HG02973 (cell line): ENCODE data around the gene SYN1.
"Not testable (repeated sequence)": the region's sequence is repeated elsewhere in the genome, so short reads cannot be mapped to it uniquely, and the experiment has no call there.

Source experiments
- ATAC-seq: cut with Tn5 transposase; IDR thresholded peaks from one replicate; pipeline ENCODE4 v1.9.1; 2021; ENCODE audit warnings: moderate library complexity; ENCODE audit not compliant: unreplicated experiment

SYN1 gene

DNA sequence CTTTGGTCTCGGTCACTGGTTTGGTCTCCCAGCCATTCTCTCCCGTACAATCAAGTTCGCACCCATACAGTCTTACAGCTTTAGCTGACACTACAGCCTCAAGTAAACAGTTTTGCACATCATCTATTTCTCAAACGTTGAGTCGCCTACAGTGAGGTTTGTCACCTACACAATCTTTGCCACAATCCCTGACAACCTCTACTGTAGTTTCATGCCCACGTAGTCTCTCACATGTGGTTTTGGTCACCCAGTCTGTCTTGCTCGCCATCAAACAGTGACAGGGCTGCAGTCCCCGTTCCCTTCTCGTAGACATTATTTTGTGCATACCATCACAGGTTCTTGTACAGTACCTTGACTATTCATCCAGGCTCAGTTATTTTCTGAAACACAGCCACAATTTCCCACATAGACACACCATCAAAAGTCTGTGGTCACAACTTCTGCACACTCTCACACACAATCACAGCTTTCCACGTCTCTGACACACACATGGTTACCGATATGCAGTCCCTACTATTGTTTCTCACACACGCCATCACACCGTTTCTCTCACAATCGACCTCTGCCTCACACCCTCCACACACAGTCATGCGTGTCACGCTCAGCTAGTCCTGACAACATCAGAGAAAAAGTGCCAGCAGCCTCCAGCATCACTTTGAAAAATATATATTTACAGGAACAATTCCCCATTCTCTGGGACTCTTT, 15.4 kb upstream of the SYN1 start:
- ATAC-seq, result no peak

DNA sequence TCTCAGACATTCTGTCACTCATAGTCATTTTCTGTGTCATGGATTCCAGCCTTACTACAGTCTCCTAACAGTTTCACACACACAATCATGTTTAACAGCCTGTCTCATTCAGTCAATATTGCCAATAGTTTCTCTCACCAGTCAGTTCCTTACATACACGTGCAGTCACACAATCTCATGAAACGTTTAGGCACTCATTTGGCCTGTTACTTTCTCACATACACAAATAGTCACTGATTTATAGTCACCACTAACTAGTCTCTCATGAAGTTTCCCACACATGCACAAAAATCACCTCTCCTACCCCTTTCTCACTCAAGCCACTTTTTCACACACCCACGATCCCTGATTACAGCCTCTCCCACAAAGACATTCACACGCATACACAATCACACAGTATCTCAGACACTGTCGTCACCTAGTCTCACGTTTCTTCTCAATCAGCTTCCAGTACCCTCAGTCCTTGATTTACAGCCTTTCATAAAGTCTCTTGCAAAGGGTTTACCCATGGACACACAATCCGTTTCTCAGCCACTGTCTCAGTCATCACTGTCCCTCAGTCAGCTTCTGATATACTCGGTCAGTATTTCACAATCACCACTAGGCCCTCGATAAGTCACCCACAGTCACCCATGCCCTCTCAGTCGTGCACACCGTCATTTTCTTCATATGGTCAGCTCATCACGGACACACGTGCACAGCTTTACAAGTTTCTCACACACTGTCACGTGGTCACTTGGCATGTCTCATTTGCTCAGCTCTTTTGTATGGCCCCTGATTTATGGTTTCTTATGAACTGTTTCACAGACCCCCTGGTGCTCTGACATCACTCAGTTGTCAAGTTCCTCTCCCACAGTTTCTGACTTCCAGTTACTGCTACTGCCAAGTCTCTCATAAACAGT, 14.3 kb upstream of the SYN1 start:
- no peak for ATAC-seq

DNA sequence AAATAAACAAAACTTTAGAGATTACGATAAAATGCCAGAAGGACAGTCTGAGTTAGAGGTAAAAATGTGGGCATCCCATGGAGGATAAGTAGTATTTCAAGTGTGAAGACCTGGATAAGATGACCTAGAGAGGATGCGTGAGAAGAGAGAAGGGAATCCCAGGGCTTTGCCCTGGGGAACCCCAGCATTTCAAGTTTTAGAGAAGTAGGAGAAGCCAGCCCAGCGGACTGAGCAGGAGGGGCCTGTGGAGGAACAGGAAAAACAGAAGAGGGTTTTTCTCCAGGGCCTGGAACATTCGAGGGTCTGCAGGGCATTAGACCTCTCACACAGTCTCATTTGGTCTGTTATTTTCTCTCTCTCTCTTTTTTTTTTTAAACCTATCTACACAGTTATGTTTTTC, 13.0 kb upstream of the SYN1 start:
- ATAC-seq, result no peak

DNA sequence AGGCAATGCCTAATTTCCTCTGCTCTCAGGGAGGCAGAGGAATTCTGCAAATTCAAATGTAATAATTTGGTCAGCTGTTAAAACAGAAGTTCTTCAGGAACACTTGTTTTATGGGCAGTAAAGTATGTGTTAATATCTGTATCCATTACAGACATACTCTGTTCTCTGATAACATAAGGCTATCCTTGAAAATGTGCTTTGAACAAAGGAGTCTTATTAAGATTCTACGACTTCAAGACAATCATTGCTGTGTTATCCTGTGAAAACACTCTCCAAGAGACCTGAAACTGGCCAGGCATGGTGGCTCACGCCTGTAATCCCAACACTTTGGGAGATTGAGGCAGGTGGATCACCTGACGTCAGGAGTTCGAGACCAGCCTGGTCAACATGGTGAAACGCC, 12.0 kb upstream of the SYN1 start:
- ATAC-seq, result no peak

DNA sequence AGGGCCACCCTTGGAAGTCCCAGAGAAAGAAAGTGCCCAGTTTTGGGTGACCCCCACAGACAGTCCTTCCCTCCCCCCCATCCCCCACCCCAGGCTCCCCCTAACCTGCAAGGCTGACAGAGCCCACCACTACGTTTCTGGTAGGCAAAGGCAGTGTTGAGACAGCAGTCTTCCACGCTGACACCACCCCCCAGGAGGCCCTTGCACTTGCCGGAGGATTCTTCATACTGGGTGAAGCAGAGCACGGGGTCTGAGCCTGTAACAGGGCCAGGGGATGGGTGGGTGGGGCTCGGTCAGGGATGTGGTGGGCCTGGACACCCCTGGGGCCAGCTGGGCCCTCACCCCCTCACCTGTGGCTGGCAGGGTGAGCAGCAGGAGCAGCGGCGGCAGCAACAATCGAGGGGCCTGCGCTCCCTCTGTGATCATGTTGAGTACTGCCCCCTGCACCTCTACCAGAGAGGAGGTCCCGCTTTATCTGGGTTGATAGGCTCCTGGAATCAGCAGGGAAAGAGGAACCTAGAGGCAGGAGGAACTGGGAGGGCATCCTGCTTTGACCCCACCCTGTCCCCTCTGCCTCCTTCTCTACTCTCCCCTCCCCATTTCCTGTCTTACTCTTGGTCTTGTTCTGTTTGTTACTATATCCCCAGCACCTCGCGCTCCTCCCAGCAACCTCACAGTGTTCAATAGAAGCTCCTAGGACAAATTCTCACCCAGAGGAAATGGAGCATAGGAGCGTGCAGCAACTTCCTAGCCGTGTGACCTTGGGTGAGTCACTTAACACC, 10.0 kb upstream of the SYN1 start, which contains the start of gene CFP:
Gene CFP (minus strand): TSS at position 512 of the 782 bp plus-strand sequence. CDS start 86 bp downstream, at position 426.
- ATAC-seq, result no peak

DNA sequence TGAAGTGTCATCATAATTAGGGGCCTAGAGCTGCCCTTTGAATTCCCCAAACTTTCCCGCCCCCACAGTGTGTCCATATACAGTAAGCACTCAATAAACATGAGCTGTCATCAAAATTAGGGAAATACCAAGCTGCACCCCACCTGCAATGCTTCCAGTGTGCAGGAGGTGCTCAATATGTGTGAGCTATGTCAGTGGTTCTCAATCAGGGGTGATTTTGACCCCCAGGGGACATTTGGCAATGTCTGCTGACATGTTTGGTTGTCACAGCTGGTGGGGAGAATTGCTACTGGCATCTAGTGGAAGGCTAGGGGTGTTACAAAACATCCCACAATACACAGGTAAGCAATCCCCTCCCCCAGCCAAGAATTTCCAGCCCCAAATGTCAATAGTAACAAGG, 9.3 kb upstream of the SYN1 start:
- no peak for ATAC-seq

DNA sequence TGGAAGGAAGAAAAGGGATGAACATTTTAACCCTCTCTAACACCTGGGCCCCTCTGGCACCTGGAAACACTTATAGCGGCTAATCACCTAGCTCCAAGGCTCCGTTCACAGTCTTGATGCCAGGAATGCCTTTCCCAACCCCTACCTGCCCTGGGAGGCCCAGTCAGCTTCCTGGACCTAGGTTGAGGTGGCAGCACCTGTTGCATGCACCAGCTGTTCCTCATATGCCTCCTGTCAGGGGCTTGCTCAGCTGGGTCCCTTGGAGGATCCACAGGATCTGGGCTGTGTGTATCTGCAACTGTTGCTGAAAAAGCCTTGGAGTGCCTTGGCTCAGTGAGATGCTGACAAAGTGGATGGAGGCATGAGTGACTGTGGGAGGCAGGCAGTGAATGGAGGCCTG, 5.7 kb upstream of the SYN1 start:
- ATAC-seq, result no peak

DNA sequence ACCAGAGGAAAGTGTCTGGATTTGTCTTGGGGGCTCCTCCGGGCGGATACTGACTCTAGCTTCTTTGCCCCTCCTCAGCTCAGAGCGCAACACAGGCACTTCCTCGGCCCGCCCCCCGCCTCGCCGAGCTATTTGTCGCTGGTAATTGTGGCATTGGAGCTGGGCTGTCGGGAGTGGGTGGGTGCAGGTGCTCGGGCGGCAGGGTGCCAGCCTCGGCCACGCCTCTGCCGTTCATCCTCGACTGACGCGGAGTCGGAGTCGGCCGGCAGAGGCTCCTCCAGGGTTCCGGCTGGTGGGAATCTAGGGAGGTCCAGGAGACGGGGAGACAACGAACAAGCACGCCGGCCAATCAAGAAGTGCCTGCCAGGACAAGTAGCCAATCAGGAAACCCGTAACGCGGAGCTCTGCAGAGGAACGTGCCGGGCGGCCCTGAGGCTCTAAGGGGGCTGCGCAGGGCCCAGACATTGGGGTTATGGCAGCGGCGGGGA, 3.9 kb upstream of the SYN1 start:
- no peak for ATAC-seq

DNA sequence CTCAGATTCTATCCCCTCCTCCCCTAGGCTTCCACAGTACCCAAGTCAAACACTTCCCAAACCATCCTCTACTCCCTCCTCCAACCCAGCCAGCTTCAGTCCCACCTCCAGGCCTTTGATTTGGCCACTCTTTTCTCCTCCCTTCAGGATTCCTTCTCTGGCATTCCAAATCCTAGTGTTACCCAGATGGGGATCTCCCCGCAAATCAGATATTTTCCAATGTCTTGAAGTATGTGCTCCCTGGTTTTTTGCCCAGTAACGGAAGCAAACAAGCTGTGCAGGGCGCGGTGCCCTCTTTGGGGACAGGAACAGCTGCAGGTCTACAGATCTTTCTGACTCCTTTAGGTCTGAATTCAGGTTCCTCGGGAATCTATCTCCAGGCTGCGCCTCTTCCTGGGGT, 2.2 kb upstream of the SYN1 start:
- ATAC-seq, result no peak

DNA sequence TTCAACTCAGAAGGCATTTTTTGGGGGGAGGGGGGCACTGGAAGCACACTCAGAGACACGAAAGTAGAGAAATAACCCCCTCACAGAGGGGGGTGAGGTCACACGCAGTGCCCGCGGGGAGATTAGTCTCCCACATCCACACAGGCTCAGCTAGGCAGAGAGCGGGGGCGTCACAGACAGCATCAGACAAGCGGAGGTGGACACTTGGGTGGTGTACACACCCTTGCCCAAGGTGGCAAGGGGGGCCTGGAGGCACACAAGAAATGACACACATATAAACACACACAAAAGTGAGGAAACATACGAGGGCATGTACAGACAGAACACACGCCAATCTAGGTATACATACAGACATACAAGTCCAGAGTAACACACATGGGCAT, 637 bp upstream of the SYN1 start:
- no peak for ATAC-seq

DNA sequence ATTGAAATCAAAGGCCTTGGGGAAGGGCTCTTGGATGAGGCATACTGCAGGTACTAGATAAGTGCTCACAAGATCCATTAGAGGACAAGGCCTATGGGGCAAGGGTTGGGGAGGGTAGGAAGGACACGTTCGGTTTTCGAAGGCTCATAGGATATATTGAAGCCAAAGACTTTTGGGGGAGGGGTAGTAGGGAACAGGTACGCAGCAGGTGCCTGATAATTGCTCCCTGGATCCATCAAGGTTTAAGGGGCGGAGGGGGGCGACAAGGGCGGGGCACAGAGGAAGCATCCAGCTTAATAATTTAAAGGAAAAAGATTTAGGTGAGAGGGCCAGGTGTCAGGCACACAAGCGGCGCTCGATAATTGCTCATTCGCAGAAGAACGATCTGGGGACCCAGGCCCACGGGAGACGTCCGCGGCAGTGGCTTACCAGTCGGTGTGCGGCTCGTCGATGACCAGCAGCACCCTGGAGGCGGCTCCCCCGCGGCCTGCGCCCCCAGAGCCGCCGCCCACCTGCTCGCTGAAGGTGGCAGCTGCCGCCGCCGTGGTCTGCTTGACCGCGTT, 653 bp downstream of the SYN1 start:
- ATAC-seq, result no peak

DNA sequence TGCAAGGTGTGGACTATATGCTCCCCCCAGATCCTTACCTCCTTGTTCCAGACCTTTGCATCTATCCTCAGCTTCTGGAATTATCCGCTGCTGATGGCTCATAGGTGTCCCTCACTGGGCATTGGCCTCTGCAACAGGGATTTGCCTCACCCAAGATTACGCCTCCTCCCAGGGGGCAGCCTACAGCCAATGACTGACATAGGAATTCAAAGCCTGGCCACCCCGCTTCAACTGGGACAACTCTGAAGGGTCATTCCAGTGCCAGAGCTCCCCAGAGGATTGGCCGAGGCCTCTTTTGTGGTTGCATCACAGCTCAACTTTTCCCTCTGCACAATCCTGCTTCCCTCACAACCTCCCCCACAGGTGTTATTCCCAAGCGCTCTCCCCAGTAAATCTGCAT, 5.0 kb downstream of the SYN1 start:
- no peak for ATAC-seq

DNA sequence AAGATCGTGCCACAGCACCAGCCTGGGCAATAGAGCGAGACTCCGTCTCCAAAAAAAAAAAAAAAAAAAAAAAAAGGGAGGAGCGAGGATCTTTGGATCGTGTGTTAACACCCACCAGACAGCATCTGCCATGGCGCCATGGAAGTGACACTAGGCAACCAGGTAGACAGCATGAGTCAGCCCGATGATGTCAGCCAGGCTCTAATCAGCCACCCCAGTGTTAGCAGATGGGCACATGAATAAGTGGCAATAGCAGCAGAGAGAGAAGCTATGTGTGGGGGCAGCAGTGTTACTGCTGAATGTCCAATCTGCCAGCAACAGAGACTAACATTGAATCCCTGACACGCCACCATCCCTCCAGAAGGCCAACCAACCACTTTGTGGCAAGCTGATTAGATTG, 6.6 kb downstream of the SYN1 start:
- no peak for ATAC-seq

DNA sequence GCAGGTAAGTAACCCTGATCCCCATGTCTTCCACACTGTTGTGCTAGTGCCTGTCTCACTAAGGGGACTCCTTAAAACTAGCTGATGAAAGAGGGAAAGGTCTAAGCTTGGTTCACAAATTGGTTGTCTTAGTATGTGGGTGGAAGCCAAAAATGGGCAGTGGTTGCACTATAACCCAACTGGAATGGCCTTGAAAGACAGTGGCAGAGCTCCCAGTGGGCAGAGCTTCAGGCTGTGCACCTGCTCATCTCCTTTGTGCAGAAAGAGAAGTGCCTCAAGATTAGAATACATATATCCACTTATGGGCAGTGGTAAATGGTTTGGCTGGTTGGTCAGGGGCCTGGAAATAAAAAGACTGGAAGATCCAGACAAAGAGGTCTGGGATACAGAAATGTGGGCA, 7.2 kb downstream of the SYN1 start:
- ATAC-seq, result no peak

DNA sequence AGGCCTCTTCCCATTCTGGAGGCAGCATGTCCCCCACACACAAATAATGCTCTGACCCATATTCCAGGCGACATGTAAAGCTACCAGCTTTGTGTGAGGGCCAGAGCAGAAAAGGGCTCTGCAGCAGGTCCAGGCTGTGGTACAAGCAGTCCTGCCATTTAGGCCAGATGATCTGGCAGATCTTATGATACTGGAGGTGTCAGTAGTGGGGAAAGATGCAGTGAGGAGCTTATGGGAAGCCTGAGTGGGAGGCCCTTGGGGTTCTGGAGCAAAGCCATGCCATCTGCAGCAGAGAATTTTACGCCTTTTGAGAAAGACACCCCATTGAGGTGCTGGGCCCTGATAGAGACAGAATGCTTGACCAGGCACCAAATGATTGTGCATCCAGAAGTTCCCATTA, 7.7 kb downstream of the SYN1 start:
- no peak for ATAC-seq

DNA sequence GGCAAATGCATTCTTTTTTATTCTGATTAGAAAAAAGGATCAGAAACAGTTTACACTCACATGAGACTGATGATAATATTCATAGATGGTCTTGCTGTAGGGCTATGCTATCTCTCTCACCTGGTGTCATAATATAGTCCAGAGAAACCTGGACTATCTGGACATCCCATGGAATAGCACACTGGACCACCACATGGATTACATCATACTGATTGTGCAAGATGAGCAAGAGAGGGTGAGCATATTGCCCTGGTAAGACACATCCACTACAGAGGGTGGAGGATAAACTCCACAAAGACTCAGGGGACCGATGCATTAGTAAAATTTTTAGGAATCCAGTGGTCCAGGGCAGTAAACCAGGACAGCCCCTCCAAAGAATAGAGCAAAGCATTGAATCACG, 8.2 kb downstream of the SYN1 start:
- ATAC-seq, result no peak

DNA sequence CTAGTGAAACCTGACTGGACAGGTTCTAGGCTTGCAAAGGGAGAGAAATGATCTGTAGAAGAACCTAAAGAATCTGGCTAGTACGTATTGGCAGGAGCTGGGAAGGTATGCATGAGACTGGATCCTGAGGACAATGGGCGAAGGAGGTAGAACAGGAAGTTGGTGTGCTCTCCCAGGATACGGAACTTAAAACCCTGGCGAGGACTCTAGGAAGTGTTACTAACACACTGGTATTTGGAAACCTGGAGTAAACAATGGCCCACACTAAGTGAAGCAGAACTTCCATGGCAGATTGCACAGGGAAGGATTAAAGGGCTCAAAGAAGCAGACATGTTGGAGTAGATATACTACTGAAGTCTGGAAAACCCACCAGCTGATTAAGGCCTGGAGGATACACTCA, 9.1 kb downstream of the SYN1 start:
- ATAC-seq, result no peak

DNA sequence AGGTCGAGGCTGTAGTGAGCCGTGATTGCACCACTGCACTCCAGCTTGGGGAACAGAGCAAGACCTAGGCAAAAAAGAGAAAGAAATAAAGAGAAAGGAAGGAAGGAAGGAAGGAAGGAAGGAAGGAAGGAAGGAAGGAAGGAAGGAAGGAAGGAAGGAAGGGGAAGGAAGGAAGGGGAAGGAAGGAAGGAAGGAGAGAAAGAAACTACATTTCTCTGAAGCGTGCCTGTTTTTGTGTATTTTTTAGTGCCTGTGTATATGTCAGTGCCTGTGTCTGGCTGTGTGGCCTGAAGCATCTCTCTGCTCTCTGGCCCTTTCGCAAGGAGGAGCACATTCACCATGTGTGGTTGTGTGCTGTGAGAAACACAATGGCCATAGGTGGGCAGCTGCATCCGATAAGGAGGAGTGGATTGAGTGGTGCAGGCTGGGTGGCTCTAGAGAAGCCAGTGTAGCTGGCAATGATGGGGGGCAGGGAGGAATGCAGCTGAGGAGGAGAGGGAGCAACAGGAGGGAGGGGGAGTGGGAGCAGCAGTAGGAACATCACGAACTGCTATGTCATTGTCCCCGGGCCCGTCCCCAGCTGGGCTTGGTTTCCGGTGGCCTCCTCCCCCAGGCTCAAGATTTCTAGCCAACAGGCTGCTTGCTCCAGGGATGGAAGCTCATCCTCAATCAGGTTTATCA, 11.4 kb downstream of the SYN1 start:
- ATAC-seq, result no peak

DNA sequence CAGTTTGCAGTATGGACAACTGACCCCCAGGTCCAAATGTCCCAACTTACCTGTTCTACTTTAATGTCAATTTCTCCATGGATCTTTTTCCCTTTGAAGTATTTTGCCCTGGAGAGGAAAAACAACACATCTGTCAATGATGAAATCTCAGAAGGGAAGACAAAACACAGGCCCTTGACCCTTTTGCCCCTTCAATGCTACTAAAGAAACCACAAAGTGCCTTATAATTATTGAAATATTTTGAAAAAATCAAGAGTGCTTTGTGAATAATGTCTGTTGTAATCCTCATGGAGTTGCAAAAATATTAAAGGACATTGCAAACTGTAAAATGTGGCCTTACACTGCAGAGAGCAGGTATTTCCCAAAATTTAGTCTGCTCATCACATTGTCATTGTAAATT, 12.6 kb downstream of the SYN1 start:
- ATAC-seq, result no peak

DNA sequence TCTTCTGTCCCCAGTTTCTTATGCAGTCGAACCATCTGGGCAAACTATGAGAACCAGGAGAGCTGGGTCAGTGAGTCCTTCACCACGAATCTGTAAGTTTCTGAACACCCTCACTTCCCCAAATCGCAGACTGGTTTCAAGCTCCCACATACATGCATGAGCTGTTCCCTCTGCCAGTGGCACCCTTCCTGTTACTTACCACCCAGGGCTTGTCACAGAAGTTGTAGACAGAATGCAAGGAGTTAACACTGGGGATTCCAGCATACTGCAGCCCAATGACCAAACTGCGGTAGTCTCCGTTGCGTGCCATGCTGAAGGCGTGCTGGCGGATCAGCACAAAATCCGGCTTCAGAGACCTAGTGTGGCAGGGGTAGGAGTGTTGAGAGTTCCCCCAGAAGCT, 14.6 kb downstream of the SYN1 start:
- no peak for ATAC-seq

DNA sequence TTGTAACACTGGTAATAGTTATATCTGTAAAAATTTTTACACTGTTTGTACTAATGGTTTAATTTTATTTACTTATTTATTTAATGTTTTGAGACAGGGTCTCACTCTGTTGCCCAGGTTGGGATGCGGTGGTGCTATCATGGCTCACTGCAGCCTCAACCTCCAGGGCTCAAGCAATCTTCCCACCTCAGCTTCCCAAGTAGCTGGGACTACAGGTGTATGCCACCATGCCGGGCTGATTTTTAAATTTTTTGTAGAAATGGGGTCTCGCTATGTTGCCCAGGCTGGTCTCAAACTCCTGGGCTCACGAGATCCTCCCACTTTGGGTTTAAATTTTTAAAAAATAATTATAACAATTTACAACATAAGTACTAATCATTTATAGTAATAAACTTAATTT, 16.5 kb downstream of the SYN1 start:
- ATAC-seq, result not testable (repeated sequence)
